Mammary epithelial cell (primary cell): ENCODE data around the gene ANO1.

Experiments
- EZH2 ChIP-seq: IDR thresholded peaks from 2 replicates; pipeline ENCODE4 v1.6.1; 2012; ENCODE audit warnings: low read length, inconsistent platforms, borderline replicate concordance
- TF ChIP-seq, protein P1 (sequence below), 2 donors: IDR thresholded peaks in 1 of 2; conservative IDR thresholded peaks in 1 of 2; 2 replicates each; pipeline ENCODE4 v1.5.1; 2011 to 2012; ENCODE audit warnings: inconsistent platforms in 2 of 2, low read length in 2 of 2, mild to moderate bottlenecking in 2 of 2, control low read depth in 1 of 2, low read depth in 1 of 2; ENCODE audit not compliant: insufficient read depth in 1 of 2; ENCODE audit errors: extremely low read depth in 1 of 2

DNA sequence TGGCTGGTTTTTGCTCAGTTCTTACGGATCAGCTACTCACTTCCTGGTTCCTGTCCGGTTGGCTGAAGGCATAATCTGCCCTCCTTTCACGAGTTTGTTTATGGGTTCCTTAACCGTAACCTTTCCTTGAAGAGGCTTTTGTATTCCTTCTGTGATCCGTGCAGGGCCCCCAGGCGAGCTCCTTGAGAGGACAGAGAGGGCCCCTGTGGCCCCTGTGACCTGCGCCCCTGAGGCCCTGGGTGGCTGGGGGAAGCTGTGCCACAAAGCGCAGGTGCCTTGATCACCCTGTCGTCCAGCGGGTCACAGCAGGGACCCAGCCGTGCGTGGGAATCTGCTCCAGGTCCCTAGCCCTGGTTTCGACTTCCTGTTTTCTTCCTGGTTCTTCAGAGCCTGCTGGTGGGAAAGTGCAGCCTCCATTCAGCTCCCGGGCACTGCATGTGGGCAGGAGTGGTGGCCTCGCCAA, 97.2 kb downstream of the ANO1 start:
- TF ChIP-seq, protein P1, sequence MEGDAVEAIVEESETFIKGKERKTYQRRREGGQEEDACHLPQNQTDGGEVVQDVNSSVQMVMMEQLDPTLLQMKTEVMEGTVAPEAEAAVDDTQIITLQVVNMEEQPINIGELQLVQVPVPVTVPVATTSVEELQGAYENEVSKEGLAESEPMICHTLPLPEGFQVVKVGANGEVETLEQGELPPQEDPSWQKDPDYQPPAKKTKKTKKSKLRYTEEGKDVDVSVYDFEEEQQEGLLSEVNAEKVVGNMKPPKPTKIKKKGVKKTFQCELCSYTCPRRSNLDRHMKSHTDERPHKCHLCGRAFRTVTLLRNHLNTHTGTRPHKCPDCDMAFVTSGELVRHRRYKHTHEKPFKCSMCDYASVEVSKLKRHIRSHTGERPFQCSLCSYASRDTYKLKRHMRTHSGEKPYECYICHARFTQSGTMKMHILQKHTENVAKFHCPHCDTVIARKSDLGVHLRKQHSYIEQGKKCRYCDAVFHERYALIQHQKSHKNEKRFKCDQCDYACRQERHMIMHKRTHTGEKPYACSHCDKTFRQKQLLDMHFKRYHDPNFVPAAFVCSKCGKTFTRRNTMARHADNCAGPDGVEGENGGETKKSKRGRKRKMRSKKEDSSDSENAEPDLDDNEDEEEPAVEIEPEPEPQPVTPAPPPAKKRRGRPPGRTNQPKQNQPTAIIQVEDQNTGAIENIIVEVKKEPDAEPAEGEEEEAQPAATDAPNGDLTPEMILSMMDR (conservative IDR thresholded peaks at IDR 0.05 in 1 of 2, IDR thresholded peaks at IDR 0.05 in 1 of 2; ENCODE audit: extremely low read depth in 1 of 2, insufficient read depth in 1 of 2, low read depth in 1 of 2, low read length in 2 of 2): no peak
- TF ChIP-seq EZH2: no peak
